ENCODE results near the gene HOMER1. TPM values are rescaled to one million over a fixed set of nuclear protein-coding genes. Genes with fewer than 3 reads are reported as not detected.

HOMER1 gene
- total and polyA plus RNA-seq, 2 of the 13 experiments (the other 11 are each of a cell fraction or from before 2014, with no cell fraction given), result 5.3 to 24.8 TPM

GRCh38 chr5:79514391-79515105 lies 614 bp upstream of the HOMER1 start (continued):
- TF ChIP-seq ZNF251 (CRISPR knock-in tag; IDR thresholded peaks at IDR 0.05) (0 out of 2 replicates have a peak, but pooled peaks have one; percentile 64), KIAA2018 (CRISPR knock-in tag; IDR thresholded peaks at IDR 0.05; ENCODE audit: borderline replicate concordance) (no peak), PBX3 (CRISPR knock-in tag; IDR thresholded peaks at IDR 0.05; ENCODE audit: borderline replicate concordance) (0 out of 2 replicates have a peak, but pooled peaks have one; percentile 9), ZFP82 (CRISPR knock-in tag; IDR thresholded peaks at IDR 0.05; ENCODE audit: borderline replicate concordance) (no peak), HOXA7 (CRISPR knock-in tag; IDR thresholded peaks at IDR 0.05) (peak; percentile 81; the same call in 1 of the 2 replicates), ZNF777 (CRISPR knock-in tag; IDR thresholded peaks at IDR 0.05) (no peak), JARID2 (CRISPR knock-in tag; IDR thresholded peaks at IDR 0.05; ENCODE audit: insufficient replicate concordance) (no peak), ARNT (IDR thresholded peaks at IDR 0.05) (no peak), TOE1 (CRISPR knock-in tag; IDR thresholded peaks at IDR 0.05) (no peak), ZNF891 (CRISPR knock-in tag; IDR thresholded peaks at IDR 0.05) (no peak), ZNF281 (CRISPR knock-in tag; IDR thresholded peaks at IDR 0.05; ENCODE audit: borderline replicate concordance) (peak; percentile 38; the same call in 1 of the 2 replicates), SALL2 (CRISPR knock-in tag; IDR thresholded peaks at IDR 0.05) (no peak)
- TF ChIP-seq, protein P1, sequence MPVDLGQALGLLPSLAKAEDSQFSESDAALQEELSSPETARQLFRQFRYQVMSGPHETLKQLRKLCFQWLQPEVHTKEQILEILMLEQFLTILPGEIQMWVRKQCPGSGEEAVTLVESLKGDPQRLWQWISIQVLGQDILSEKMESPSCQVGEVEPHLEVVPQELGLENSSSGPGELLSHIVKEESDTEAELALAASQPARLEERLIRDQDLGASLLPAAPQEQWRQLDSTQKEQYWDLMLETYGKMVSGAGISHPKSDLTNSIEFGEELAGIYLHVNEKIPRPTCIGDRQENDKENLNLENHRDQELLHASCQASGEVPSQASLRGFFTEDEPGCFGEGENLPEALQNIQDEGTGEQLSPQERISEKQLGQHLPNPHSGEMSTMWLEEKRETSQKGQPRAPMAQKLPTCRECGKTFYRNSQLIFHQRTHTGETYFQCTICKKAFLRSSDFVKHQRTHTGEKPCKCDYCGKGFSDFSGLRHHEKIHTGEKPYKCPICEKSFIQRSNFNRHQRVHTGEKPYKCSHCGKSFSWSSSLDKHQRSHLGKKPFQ (CRISPR knock-in tag; IDR thresholded peaks at IDR 0.05; ENCODE audit: insufficient replicate concordance), result no peak
- TF ChIP-seq, protein P2, sequence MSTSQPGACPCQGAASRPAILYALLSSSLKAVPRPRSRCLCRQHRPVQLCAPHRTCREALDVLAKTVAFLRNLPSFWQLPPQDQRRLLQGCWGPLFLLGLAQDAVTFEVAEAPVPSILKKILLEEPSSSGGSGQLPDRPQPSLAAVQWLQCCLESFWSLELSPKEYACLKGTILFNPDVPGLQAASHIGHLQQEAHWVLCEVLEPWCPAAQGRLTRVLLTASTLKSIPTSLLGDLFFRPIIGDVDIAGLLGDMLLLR (CRISPR knock-in tag; IDR thresholded peaks at IDR 0.05), result no peak
